WERI-Rb-1 (cell line): ENCODE data around the gene SDC1.

Experiments used
- DNase-seq: peaks from one replicate; pipeline ENCODE4 v3.0.0-alpha.2; 2020
- H3K27ac ChIP-seq: fragments of 250-450 bp; sonication (Bioruptor Pico); 2 replicates; pipeline ENCODE4 v1.5.1; 2020; ENCODE audit warnings: mild to moderate bottlenecking, moderate library complexity
- H3K27me3 ChIP-seq: fragments of 250-450 bp; sonication (Bioruptor Pico); 2 replicates; pipeline ENCODE4 v1.5.1; 2021; ENCODE audit warnings: mild to moderate bottlenecking, low read depth, moderate library complexity; ENCODE audit not compliant: insufficient read depth, severe bottlenecking
- H3K36me3 ChIP-seq: fragments of 250-450 bp; sonication (Bioruptor Pico); 2 replicates; pipeline ENCODE4 v1.5.1; 2020; ENCODE audit warnings: mild to moderate bottlenecking, moderate library complexity
- H3K4me3 ChIP-seq: 2 replicates; pipeline ENCODE4 v1.5.1; 2011; ENCODE audit warnings: low read depth, mild to moderate bottlenecking, control low read depth, low read length
- H3K9me3 ChIP-seq: fragments of 250-450 bp; sonication (Bioruptor Pico); 2 replicates; pipeline ENCODE4 v1.5.1; 2021; ENCODE audit warnings: mild to moderate bottlenecking, moderate library complexity; ENCODE audit not compliant: severe bottlenecking
- TF ChIP-seq, protein P1 (sequence below): IDR thresholded peaks from 2 replicates; pipeline ENCODE4 v1.5.1; 2011; ENCODE audit warnings: low read depth, mild to moderate bottlenecking, control low read depth, inconsistent platforms, low read length

SDC1 gene

DNA sequence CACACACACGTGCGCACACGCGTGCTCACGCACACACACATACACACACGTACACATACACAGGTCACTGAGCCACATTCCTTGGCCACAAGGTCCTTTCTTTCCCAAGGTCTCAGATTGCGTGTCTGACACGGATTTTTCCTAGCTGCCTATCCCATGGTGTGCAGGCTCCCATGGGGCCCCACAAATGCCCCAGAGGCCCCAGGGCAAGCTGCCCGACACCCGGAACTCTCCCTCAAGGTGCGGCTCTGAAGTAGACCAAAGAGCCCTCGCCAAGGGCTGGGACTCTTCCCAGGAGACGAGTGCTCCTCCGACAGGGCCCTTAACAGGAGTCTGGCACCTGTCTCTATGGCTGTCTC, 46.7 kb downstream of the SDC1 start:
- Histone ChIP-seq H3K27me3 (no peaks in the 10 kb centered on the region), H3K27ac (no peak overlapping the region), H3K9me3 (no peaks in the 10 kb centered on the region), H3K4me3 (no peak overlapping the region), H3K36me3 (no peaks in the 10 kb centered on the region)
- TF ChIP-seq, protein P1, sequence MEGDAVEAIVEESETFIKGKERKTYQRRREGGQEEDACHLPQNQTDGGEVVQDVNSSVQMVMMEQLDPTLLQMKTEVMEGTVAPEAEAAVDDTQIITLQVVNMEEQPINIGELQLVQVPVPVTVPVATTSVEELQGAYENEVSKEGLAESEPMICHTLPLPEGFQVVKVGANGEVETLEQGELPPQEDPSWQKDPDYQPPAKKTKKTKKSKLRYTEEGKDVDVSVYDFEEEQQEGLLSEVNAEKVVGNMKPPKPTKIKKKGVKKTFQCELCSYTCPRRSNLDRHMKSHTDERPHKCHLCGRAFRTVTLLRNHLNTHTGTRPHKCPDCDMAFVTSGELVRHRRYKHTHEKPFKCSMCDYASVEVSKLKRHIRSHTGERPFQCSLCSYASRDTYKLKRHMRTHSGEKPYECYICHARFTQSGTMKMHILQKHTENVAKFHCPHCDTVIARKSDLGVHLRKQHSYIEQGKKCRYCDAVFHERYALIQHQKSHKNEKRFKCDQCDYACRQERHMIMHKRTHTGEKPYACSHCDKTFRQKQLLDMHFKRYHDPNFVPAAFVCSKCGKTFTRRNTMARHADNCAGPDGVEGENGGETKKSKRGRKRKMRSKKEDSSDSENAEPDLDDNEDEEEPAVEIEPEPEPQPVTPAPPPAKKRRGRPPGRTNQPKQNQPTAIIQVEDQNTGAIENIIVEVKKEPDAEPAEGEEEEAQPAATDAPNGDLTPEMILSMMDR = no peak
- DNase-seq = no peak

- Histone ChIP-seq H3K27ac (no peak overlapping the region), H3K4me3 (no peak overlapping the region), H3K27me3 (no peaks in the 10 kb centered on the region), H3K36me3 (no peaks in the 10 kb centered on the region), H3K9me3 (no peaks in the 10 kb centered on the region)
- TF ChIP-seq, protein P1 = peak; percentile 67
- DNase-seq = no peak
Observed at GRCh38 chr2:20177556-20178248, 47.2 kb downstream of the SDC1 start.

DNA sequence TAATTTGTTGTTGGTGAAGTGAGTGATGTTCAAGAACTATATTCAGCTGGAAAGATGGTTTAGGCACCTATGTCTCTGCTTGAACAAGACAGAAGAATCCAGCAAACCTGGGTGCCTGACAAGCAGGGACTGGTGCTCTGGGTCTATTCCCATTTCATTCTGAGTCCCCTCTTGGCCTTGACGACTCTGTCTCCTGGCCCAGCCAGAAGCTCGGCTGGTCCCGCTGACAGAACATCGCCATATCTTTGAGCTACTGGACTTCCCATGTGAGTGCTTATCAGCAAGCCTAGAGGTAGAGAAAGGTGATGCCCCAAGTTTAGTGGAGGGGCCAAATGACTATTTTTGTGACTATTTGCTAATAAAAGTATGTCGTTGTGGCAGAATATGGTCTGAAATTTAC, 48.2 kb downstream of the SDC1 start:
- TF ChIP-seq, protein P1 = no peak
- H3K27ac ChIP-seq = no peak overlapping the region

DNA sequence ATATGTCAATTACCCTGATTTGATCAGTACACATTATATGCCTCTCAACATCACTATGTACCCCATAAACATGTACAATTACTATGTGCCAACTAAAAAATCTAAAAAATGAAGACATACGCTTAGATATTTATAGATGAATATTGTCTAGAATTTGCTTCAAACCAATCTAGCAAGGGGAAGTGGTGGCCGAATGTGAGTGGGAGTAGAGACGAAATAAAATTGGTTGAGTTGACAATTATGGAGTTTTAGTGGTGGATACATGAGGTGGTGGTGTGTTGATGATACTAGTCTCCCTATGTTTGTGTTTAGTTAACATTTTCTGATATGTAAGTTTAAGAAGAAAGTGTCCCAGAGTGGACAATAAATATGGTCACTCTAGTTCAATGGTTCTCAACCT, 49.0 kb downstream of the SDC1 start:
- H3K4me3 ChIP-seq = no peak overlapping the region
- no peaks in the 10 kb centered on the region for H3K9me3 ChIP-seq
- H3K27me3 ChIP-seq = no peaks in the 10 kb centered on the region
- no peaks in the 10 kb centered on the region for H3K36me3 ChIP-seq
- no peak for DNase-seq
- TF ChIP-seq, protein P1 = no peak
- H3K27ac ChIP-seq = no peak overlapping the region

More for the DNA sequence above, 48.2 kb downstream of the SDC1 start:
- no peak overlapping the region for H3K4me3 ChIP-seq
- no peak for DNase-seq
- no peaks in the 10 kb centered on the region for H3K27me3 ChIP-seq
- no peaks in the 10 kb centered on the region for H3K36me3 ChIP-seq
- no peaks in the 10 kb centered on the region for H3K9me3 ChIP-seq

DNA sequence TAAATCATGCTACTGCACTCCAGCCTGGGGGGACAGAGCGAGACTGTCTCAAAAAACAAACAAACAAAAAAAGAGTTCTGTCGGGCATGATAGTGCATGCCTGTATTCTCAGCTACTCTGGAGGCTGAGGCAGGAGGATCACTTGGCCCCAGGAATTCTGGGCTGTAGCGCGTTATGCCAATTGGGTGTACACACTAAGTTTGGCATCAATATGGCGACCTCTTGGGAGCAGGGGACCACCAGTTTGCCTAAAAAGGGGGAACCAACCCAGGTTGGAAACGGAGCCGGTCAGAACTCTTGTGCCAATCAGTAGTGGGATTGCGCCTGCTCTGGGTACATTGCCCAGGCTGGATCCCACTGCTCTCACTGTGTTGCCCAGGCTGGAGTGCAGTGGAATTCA, 49.7 kb downstream of the SDC1 start:
- TF ChIP-seq, protein P1 = no peak
- H3K27ac ChIP-seq = no peak overlapping the region
- no peak overlapping the region for H3K4me3 ChIP-seq
- H3K36me3 ChIP-seq = no peaks in the 10 kb centered on the region
- no peaks in the 10 kb centered on the region for H3K27me3 ChIP-seq
- DNase-seq = no peak
- H3K9me3 ChIP-seq = no peaks in the 10 kb centered on the region

GRCh38 chr2:20174410-20174809, 50.5 kb downstream of the SDC1 start:
- no peak overlapping the region for H3K27ac ChIP-seq
- H3K27me3 ChIP-seq = no peaks in the 10 kb centered on the region
- H3K36me3 ChIP-seq = no peaks in the 10 kb centered on the region
- no peak for DNase-seq
- H3K9me3 ChIP-seq = no peaks in the 10 kb centered on the region
- TF ChIP-seq, protein P1 = no peak
- H3K4me3 ChIP-seq = no peak overlapping the region
